K562 (cell line): Measurements from ENCODE around the gene HSPA1L. TPM values are rescaled to one million over a fixed set of nuclear protein-coding genes. Genes with fewer than 3 reads are reported as not detected.

ENCODE experiments used
- FOXO4 ChIP-seq: fragments of 450-650 bp; formaldehyde crosslinking; IDR thresholded peaks from 2 replicates; pipeline ENCODE4 v1.4.0; 2020; ENCODE audit warnings: mild to moderate bottlenecking, moderate library complexity
- GABPB2 ChIP-seq: fragments of 250-450 bp; sonication (Bioruptor Pico); conservative IDR thresholded peaks from 2 replicates; pipeline ENCODE4 v1.5.1; 2021; ENCODE audit warnings: mild to moderate bottlenecking
- GATA2 ChIP-seq: sonication (generic); formaldehyde crosslinking; IDR thresholded peaks from 2 replicates; pipeline ENCODE4 v1.4.0; 2020; ENCODE audit warnings: mild to moderate bottlenecking, missing genetic modification reagents
- IFI16 ChIP-seq: fragments of 250-450 bp; sonication (Bioruptor Pico); IDR thresholded peaks from 2 replicates; pipeline ENCODE4 v2.1.2; 2022; ENCODE audit warnings: mild to moderate bottlenecking, inconsistent platforms
- ILK ChIP-seq: fragments of 450-650 bp; IDR thresholded peaks from 2 replicates; pipeline ENCODE4 v1.6.1; 2016; ENCODE audit warnings: missing genetic modification characterization, low read depth, mild to moderate bottlenecking, missing compliant biosample characterization, moderate library complexity, borderline replicate concordance
- POLR2A ChIP-seq: fragments of 450-650 bp; conservative IDR thresholded peaks from 2 replicates; pipeline ENCODE4 v1.6.1; 2016
- SOX6 ChIP-seq: fragments of 450-650 bp; IDR thresholded peaks from 2 replicates; pipeline ENCODE4 v1.6.1; 2014; ENCODE audit warnings: mild to moderate bottlenecking
- SRSF3 ChIP-seq: fragments of 200-400 bp; formaldehyde crosslinking; IDR thresholded peaks from 2 replicates; pipeline ENCODE4 v1.6.1; 2016; ENCODE audit warnings: mild to moderate bottlenecking, low read length, moderate library complexity; ENCODE audit not compliant: insufficient read depth
- ZNF165 ChIP-seq: fragments of 250-450 bp; sonication (Bioruptor Pico); IDR thresholded peaks from 2 replicates; pipeline ENCODE4 v1.4.0; 2020; ENCODE audit warnings: borderline replicate concordance
- ZNF277 ChIP-seq: fragments of 250-450 bp; sonication (Bioruptor Pico); IDR thresholded peaks from 2 replicates; pipeline ENCODE4 v1.8.0; 2022; ENCODE audit warnings: inconsistent platforms, mild to moderate bottlenecking, moderate library complexity, borderline replicate concordance
- ZNF583 ChIP-seq: fragments of 250-450 bp; sonication (Bioruptor Pico); IDR thresholded peaks from 2 replicates; pipeline ENCODE4 v1.4.0; 2020
- ZZZ3 ChIP-seq: fragments of 450-650 bp; IDR thresholded peaks from 2 replicates; pipeline ENCODE4 v1.6.1; 2016; ENCODE audit warnings: antibody characterized with exemption, mild to moderate bottlenecking, moderate library complexity
- polyA plus RNA-seq, 8 experiments: library from polyadenylated mRNA; depleted of rRNA in 4 of 8; stranded (reverse) in 5 of 8; unstranded in 3 of 8; fragments of >200 nt; fragmentation: Nextera tagmentation in 2 of 8; fragmentation: Illumina TruSeq in 1 of 8; extraction: Ambion mirVana in 2 of 8; extraction: Trizol in 1 of 8; gene quantifications; 2 replicates each; pipeline versions ENCODE4 v1.2.1 to v1.2.3, GENCODE V29; 2011 to 2014; ENCODE audit warnings: inconsistent platforms in 1 of 8, missing spikeins in 1 of 8
- total RNA-seq, 7 experiments: library from RNA; depleted of rRNA in 6 of 7; stranded (reverse); fragments of >200 nt in 6 of 7; fragmentation: Illumina TruSeq in 2 of 7; extraction: Trizol in 2 of 7; gene quantifications; 2 replicates each; pipeline versions ENCODE4 v1.2.1 to v1.2.3, GENCODE V29; 2011 to 2021; ENCODE audit warnings: low replicate concordance in 1 of 7
- TF ChIP-seq, protein P1 (sequence below): fragments of 250-450 bp; sonication (Bioruptor Pico); IDR thresholded peaks from 2 replicates; pipeline ENCODE4 v1.8.0; 2022; ENCODE audit warnings: moderate library complexity, mild to moderate bottlenecking, inconsistent platforms
- TF ChIP-seq, protein P2 (sequence below): fragments of 450-650 bp; IDR thresholded peaks from 2 replicates; pipeline ENCODE4 v1.6.1; 2016; ENCODE audit warnings: low read depth

HSPA1L gene
- total and polyA plus RNA-seq, 9 of the 15 experiments (the other 6 are each of a cell fraction or from before 2014, with no cell fraction given), result 0.14 to 2.1 (median 1.3) TPM

GRCh38 chr6:31821301-31822035 is 6.4 kb upstream of the HSPA1L start (continued):
- TF ChIP-seq ZNF277 (CRISPR knock-in tag) (no peak), ZNF583 (0 out of 2 replicates have a peak, but pooled peaks have one; percentile 40), GATA2 (CRISPR knock-in tag) (no peak), FOXO4 (CRISPR knock-in tag) (0 out of 2 replicates have a peak, but pooled peaks have one; percentile 48), POLR2A (no peak; the same call in 1 of the 2 replicates), GABPB2 (CRISPR knock-in tag) (no peak; the same call in 1 of the 2 replicates), SRSF3 (no peak), SOX6 (no peak), ZZZ3 (no peak), IFI16 (no peak), ILK (tag) (no peak), ZNF165 (no peak)
- TF ChIP-seq, protein P1, sequence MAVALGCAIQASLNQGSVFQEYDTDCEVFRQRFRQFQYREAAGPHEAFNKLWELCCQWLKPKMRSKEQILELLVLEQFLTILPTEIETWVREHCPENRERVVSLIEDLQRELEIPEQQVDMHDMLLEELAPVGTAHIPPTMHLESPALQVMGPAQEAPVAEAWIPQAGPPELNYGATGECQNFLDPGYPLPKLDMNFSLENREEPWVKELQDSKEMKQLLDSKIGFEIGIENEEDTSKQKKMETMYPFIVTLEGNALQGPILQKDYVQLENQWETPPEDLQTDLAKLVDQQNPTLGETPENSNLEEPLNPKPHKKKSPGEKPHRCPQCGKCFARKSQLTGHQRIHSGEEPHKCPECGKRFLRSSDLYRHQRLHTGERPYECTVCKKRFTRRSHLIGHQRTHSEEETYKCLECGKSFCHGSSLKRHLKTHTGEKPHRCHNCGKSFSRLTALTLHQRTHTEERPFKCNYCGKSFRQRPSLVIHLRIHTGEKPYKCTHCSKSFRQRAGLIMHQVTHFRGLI (CRISPR knock-in tag), result no peak; the same call in 1 of the 2 replicates
- TF ChIP-seq, protein P2, sequence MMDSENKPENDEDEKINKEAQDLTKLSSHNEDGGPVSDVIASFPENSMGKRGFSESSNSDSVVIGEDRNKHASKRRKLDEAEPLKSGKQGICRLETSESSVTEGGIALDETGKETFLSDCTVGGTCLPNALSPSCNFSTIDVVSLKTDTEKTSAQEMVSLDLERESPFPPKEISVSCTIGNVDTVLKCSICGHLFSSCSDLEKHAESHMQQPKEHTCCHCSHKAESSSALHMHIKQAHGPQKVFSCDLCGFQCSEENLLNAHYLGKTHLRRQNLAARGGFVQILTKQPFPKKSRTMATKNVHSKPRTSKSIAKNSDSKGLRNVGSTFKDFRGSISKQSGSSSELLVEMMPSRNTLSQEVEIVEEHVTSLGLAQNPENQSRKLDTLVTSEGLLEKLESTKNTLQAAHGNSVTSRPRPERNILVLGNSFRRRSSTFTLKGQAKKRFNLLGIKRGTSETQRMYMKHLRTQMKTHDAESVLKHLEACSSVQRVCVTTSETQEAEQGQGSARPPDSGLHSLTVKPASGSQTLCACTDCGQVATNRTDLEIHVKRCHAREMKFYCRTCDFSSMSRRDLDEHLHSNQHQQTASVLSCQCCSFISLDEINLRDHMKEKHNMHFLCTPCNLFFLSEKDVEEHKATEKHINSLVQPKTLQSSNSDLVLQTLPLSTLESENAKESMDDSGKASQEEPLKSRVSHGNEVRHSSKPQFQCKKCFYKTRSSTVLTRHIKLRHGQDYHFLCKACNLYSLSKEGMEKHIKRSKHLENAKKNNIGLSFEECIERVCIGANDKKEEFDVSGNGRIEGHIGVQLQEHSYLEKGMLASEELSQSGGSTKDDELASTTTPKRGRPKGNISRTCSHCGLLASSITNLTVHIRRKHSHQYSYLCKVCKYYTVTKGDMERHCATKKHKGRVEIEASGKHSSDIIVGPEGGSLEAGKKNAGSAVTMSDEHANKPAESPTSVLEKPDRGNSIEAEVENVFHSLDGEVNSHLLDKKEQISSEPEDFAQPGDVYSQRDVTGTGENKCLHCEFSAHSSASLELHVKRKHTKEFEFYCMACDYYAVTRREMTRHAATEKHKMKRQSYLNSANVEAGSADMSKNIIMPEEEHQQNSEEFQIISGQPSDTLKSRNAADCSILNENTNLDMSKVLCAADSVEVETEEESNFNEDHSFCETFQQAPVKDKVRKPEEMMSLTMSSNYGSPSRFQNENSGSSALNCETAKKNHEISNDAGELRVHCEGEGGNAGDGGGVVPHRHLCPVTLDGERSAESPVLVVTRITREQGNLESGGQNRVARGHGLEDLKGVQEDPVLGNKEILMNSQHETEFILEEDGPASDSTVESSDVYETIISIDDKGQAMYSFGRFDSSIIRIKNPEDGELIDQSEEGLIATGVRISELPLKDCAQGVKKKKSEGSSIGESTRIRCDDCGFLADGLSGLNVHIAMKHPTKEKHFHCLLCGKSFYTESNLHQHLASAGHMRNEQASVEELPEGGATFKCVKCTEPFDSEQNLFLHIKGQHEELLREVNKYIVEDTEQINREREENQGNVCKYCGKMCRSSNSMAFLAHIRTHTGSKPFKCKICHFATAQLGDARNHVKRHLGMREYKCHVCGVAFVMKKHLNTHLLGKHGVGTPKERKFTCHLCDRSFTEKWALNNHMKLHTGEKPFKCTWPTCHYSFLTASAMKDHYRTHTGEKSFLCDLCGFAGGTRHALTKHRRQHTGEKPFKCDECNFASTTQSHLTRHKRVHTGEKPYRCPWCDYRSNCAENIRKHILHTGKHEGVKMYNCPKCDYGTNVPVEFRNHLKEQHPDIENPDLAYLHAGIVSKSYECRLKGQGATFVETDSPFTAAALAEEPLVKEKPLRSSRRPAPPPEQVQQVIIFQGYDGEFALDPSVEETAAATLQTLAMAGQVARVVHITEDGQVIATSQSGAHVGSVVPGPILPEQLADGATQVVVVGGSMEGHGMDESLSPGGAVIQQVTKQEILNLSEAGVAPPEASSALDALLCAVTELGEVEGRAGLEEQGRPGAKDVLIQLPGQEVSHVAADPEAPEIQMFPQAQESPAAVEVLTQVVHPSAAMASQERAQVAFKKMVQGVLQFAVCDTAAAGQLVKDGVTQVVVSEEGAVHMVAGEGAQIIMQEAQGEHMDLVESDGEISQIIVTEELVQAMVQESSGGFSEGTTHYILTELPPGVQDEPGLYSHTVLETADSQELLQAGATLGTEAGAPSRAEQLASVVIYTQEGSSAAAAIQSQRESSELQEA, result peak; percentile 61
